Stimulated activated CD4-positive, alpha-beta T cell treated with anti-CD3 and anti-CD28 coated beads, TNF-alpha, amount 100 ng/mL, for 48 hours (primary cell): ENCODE results near the gene KNL1.
"Not testable (repeated sequence)": the region's sequence is repeated elsewhere in the genome, so short reads cannot be mapped to it uniquely, and the experiment has no call there.

Experiments
- DNase-seq, 3 donors: peaks; one replicate each; pipeline ENCODE4 v3.0.0-alpha.2; 2020; ENCODE audit warnings: low read depth in 3 of 3

Gene KNL1

GRCh38 chr15:40593588-40594428 is at the start of gene KNL1:
Gene KNL1 (plus strand): TSS chr15:40594249. CDS start chr15:40602932, 8,683 bp downstream.
- peak; percentile 76 to 86 (median 82) for DNase-seq

- no peak for DNase-seq
Observed at GRCh38 chr15:40545457-40545856, 48.6 kb upstream of the KNL1 start.

- DNase-seq = no peak
Observed at GRCh38 chr15:40548610-40549009, 45.4 kb upstream of the KNL1 start.

- no peak for DNase-seq
Observed at GRCh38 chr15:40549894-40550293, 44.2 kb upstream of the KNL1 start.

- DNase-seq = no peak
Observed at GRCh38 chr15:40550341-40551037, 43.6 kb upstream of the KNL1 start.

- no peak for DNase-seq
Observed at GRCh38 chr15:40554161-40554525, 39.9 kb upstream of the KNL1 start.

- no peak for DNase-seq
Observed at GRCh38 chr15:40555876-40556275, 38.2 kb upstream of the KNL1 start.

- no peak for DNase-seq
Observed at GRCh38 chr15:40558952-40559742, 34.9 kb upstream of the KNL1 start.

- no peak for DNase-seq
Observed at GRCh38 chr15:40562691-40563090, 31.4 kb upstream of the KNL1 start.

GRCh38 chr15:40563426-40563825 is 30.6 kb upstream of the KNL1 start:
- DNase-seq = no peak

- peak; percentile 88 to 94 (median 93) for DNase-seq
Observed at GRCh38 chr15:40564591-40565332, 29.3 kb upstream of the KNL1 start, which contains the start of gene CCDC32. Gene CCDC32 (minus strand): TSS chr15:40565042. CDS start chr15:40563015, 2,027 bp downstream.

GRCh38 chr15:40565333-40566238 is 28.5 kb upstream of the KNL1 start:
- DNase-seq = no peak

GRCh38 chr15:40567111-40567510 is 26.9 kb upstream of the KNL1 start:
- no peak for DNase-seq

GRCh38 chr15:40569129-40569953 is 24.7 kb upstream of the KNL1 start, which contains the start of gene RPUSD2:
Gene RPUSD2 (plus strand): TSS chr15:40569299. CDS start chr15:40569338, 39 bp downstream.
- peak; percentile 87 to 91 (median 90) for DNase-seq

- no peak for DNase-seq
Observed at GRCh38 chr15:40575113-40575512, 18.9 kb upstream of the KNL1 start.

GRCh38 chr15:40576914-40577313 is 17.1 kb upstream of the KNL1 start:
- DNase-seq = not testable (repeated sequence)

GRCh38 chr15:40578892-40579291 is 15.2 kb upstream of the KNL1 start:
- no peak for DNase-seq

- DNase-seq = not testable (repeated sequence)
Observed at GRCh38 chr15:40581796-40582195, 12.3 kb upstream of the KNL1 start.

GRCh38 chr15:40582726-40583246 is 11.3 kb upstream of the KNL1 start:
- no peak for DNase-seq
